ENCODE measurements around the gene OR2J2. TPM values are rescaled to one million over a fixed set of nuclear protein-coding genes. Genes with fewer than 3 reads are reported as not detected.
"Not testable (repeated sequence)": the region's sequence is repeated elsewhere in the genome, so short reads cannot be mapped to it uniquely, and the experiment has no call there.

OR2J2 gene
- polyA plus RNA-seq (2013, experiment 1 of 2) = not detected
- polyA plus RNA-seq (2013, experiment 2 of 2) = not detected

- H4K8ac ChIP-seq (ENCODE audit: low read depth, low read length); H3K4me2 ChIP-seq (ENCODE audit: low read length); H2BK120ac ChIP-seq (ENCODE audit: low read depth, low read length); H3K56ac ChIP-seq (ENCODE audit: low read length); H2BK5ac ChIP-seq (ENCODE audit: low read length); H3K23ac ChIP-seq (ENCODE audit: low read length); H3K4ac ChIP-seq (ENCODE audit: low read depth, low read length); H3K27me3 ChIP-seq (ENCODE audit: insufficient read depth, low read length, poor library complexity); H3K79me1 ChIP-seq (ENCODE audit: low read length); H2AK5ac ChIP-seq (ENCODE audit: low read length); H3K36me3 ChIP-seq (ENCODE audit: control insufficient read depth, insufficient read depth, low read length); H3K18ac ChIP-seq (ENCODE audit: low read length); H3K9ac ChIP-seq (ENCODE audit: low read length); H3K4me1 ChIP-seq (ENCODE audit: control insufficient read depth, low read depth, low read length); H3K79me2 ChIP-seq (ENCODE audit: control insufficient read depth, insufficient read depth, low read length); DNase-seq; H4K5ac ChIP-seq (ENCODE audit: low read length); H2BK15ac ChIP-seq (replicated peaks; ENCODE audit: low read depth); H3K4me3 ChIP-seq (ENCODE audit: low read length); H3K27ac ChIP-seq (ENCODE audit: low read depth, low read length): not testable (repeated sequence)
- no CpG with 5 or more reads among the region's 2 CpGs for WGBS (ENCODE audit: extremely low coverage, insufficient coverage, low lambda C conversion rate)
These were observed at the start of gene OR2J2 for GRCh38 chr6:29170607-29171006. TSS of gene OR2J2 (plus strand) at chr6:29170907. CDS start at chr6:29173636, 2,729 bp downstream.

DNA sequence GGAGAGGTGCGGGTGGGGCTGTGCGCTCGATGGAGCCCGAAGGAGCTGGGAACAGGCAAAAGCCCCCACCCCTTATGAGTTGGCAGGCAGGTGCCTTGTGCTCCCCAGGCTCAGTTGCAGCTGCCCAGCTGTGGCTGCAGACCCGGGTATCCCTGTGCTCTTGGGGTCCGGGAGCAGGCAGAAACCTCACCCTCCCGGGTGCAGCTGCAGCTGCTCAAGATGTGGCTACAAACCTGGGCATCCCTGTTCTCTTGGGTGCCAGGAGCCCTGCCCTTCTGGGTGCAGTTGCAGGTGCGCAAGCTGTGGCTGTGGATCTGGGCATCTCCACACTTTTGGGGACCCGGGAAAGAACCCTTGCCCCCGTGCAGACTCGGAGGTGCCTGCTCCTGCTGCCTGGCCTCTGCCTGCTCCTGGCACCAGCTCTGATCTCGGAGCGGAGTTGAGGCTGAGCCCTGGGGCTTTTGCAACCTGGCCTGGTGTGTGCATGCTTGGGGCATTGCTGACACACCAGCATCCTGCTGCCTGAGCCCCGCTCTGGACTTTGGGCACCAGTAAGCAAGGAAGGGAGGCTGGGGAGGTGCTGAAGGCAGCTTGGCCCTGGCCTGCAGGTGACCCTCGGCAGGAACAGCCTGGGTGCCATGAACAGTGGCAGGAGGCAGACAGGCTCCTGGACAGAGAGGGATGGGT is 41.2 kb upstream of the OR2J2 start:
- no peak overlapping the region for H4K5ac ChIP-seq (ENCODE audit: low read length)
- no CpG with 5 or more reads among the region's 15 CpGs for WGBS (ENCODE audit: extremely low coverage, insufficient coverage, low lambda C conversion rate)
- H3K23ac ChIP-seq (ENCODE audit: low read length) = no peak overlapping the region
- H3K27me3 ChIP-seq (ENCODE audit: insufficient read depth, low read length, poor library complexity) = no peaks in the 10 kb centered on the region
- H3K79me1 ChIP-seq (ENCODE audit: low read length) = no peaks in the 10 kb centered on the region
- no peak overlapping the region for H3K56ac ChIP-seq (ENCODE audit: low read length)
- H3K4me1 ChIP-seq (ENCODE audit: control insufficient read depth, low read depth, low read length) = no peaks in the 10 kb centered on the region
- no peaks in the 10 kb centered on the region for H3K79me2 ChIP-seq (ENCODE audit: control insufficient read depth, insufficient read depth, low read length)
- DNase-seq = no peak
- no peak overlapping the region for H2BK15ac ChIP-seq (replicated peaks; ENCODE audit: low read depth)
- no peak overlapping the region for H3K18ac ChIP-seq (ENCODE audit: low read length)
- no peak overlapping the region for H3K9ac ChIP-seq (ENCODE audit: low read length)
- no peak overlapping the region for H3K27ac ChIP-seq (ENCODE audit: low read depth, low read length)
- H3K4me2 ChIP-seq (ENCODE audit: low read length) = no peak overlapping the region
- H4K8ac ChIP-seq (ENCODE audit: low read depth, low read length) = no peak overlapping the region
- H2BK120ac ChIP-seq (ENCODE audit: low read depth, low read length) = no peak overlapping the region
- no peaks in the 10 kb centered on the region for H3K36me3 ChIP-seq (ENCODE audit: control insufficient read depth, insufficient read depth, low read length)
- H3K4ac ChIP-seq (ENCODE audit: low read depth, low read length) = no peak overlapping the region
- no peak overlapping the region for H2AK5ac ChIP-seq (ENCODE audit: low read length)
- no peak overlapping the region for H2BK5ac ChIP-seq (ENCODE audit: low read length)
- H3K4me3 ChIP-seq (ENCODE audit: low read length) = no peak overlapping the region

DNA sequence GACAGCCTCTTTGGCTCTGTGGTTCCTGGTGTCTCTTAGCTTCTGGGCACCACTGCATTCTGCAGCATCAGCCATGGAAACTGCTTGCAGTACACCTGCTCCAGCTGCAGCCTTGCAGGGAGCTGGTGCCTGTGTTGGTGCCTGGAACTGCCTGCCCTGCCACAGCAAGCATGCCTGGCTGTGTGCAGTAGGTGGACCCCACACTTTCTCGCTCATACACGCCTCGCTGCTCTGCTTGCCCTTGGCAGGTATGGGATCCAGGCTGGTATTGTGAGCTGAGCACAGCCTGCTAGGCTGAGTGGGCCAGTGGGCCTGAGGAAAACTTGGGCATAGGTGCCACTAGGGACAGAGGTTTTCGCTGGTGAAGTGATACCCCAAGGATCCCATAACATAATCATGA is 40.1 kb upstream of the OR2J2 start:
- Histone ChIP-seq H2BK120ac (ENCODE audit: low read depth, low read length) (no peak overlapping the region), H3K9ac (ENCODE audit: low read length) (no peak overlapping the region), H3K36me3 (ENCODE audit: control insufficient read depth, insufficient read depth, low read length) (no peaks in the 10 kb centered on the region), H3K27me3 (ENCODE audit: insufficient read depth, low read length, poor library complexity) (no peaks in the 10 kb centered on the region), H3K27ac (ENCODE audit: low read depth, low read length) (no peak overlapping the region), H2BK5ac (ENCODE audit: low read length) (no peak overlapping the region), H3K4me2 (ENCODE audit: low read length) (no peak overlapping the region), H3K4ac (ENCODE audit: low read depth, low read length) (no peak overlapping the region), H3K18ac (ENCODE audit: low read length) (no peak overlapping the region), H2BK15ac (replicated peaks; ENCODE audit: low read depth) (no peak overlapping the region), H2AK5ac (ENCODE audit: low read length) (no peak overlapping the region), H3K79me1 (ENCODE audit: low read length) (no peaks in the 10 kb centered on the region), H3K56ac (ENCODE audit: low read length) (no peak overlapping the region), H3K4me3 (ENCODE audit: low read length) (no peak overlapping the region), H4K5ac (ENCODE audit: low read length) (no peak overlapping the region), H3K23ac (ENCODE audit: low read length) (no peak overlapping the region), H3K79me2 (ENCODE audit: control insufficient read depth, insufficient read depth, low read length) (no peaks in the 10 kb centered on the region), H3K4me1 (ENCODE audit: control insufficient read depth, low read depth, low read length) (no peaks in the 10 kb centered on the region), H4K8ac (ENCODE audit: low read depth, low read length) (no peak overlapping the region)
- no CpG with 5 or more reads among the region's 4 CpGs for WGBS (ENCODE audit: extremely low coverage, insufficient coverage, low lambda C conversion rate)
- DNase-seq = no peak

DNA sequence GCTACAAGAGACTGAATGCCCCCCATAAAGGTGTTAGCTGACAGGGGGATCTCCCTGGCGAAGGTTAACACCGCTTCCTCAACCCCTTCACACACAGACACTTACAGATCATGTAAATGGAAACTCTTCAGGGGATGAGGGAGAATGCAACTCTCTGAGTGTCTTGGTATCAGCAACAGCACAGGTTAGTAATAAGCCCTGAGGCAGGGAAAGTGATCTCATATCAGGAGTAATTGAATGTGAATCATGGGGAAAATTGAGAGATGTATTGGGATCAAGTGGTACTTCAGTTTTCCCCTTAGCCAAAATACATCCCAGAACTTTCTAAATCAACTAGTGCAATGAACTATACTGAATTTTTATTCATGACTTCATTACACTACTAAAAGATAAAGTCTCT is 39.0 kb upstream of the OR2J2 start:
- Histone ChIP-seq H2AK5ac (ENCODE audit: low read length) (no peak overlapping the region), H3K4me2 (ENCODE audit: low read length) (no peak overlapping the region), H2BK5ac (ENCODE audit: low read length) (no peak overlapping the region), H3K9ac (ENCODE audit: low read length) (no peak overlapping the region), H3K4me3 (ENCODE audit: low read length) (no peak overlapping the region), H3K4ac (ENCODE audit: low read depth, low read length) (no peak overlapping the region), H3K18ac (ENCODE audit: low read length) (no peak overlapping the region), H3K79me1 (ENCODE audit: low read length) (no peaks in the 10 kb centered on the region), H3K23ac (ENCODE audit: low read length) (no peak overlapping the region), H2BK15ac (replicated peaks; ENCODE audit: low read depth) (no peak overlapping the region), H3K79me2 (ENCODE audit: control insufficient read depth, insufficient read depth, low read length) (no peaks in the 10 kb centered on the region), H2BK120ac (ENCODE audit: low read depth, low read length) (no peak overlapping the region), H3K4me1 (ENCODE audit: control insufficient read depth, low read depth, low read length) (no peaks in the 10 kb centered on the region), H4K5ac (ENCODE audit: low read length) (no peak overlapping the region), H4K8ac (ENCODE audit: low read depth, low read length) (no peak overlapping the region), H3K27ac (ENCODE audit: low read depth, low read length) (no peak overlapping the region), H3K56ac (ENCODE audit: low read length) (no peak overlapping the region), H3K27me3 (ENCODE audit: insufficient read depth, low read length, poor library complexity) (no peaks in the 10 kb centered on the region), H3K36me3 (ENCODE audit: control insufficient read depth, insufficient read depth, low read length) (no peaks in the 10 kb centered on the region)
- no peak for DNase-seq
- WGBS (ENCODE audit: extremely low coverage, insufficient coverage, low lambda C conversion rate) = no CpG with 5 or more reads among the region's 2 CpGs

- H3K79me2 ChIP-seq (ENCODE audit: control insufficient read depth, insufficient read depth, low read length) = no peaks in the 10 kb centered on the region
- no CpG with 5 or more reads among the region's 4 CpGs for WGBS (ENCODE audit: extremely low coverage, insufficient coverage, low lambda C conversion rate)
- H3K27ac ChIP-seq (ENCODE audit: low read depth, low read length) = no peak overlapping the region
These were observed 33.0 kb upstream of the OR2J2 start for GRCh38 chr6:29137724-29138123.

GRCh38 chr6:29141606-29142005 is 29.1 kb upstream of the OR2J2 start:
- WGBS (ENCODE audit: extremely low coverage, insufficient coverage, low lambda C conversion rate) = no CpG with 5 or more reads among the region's 1 CpG

More at GRCh38 chr6:29137724-29138123, 33.0 kb upstream of the OR2J2 start:
- Histone ChIP-seq H3K4me2 (ENCODE audit: low read length) (no peak overlapping the region), H4K5ac (ENCODE audit: low read length) (no peak overlapping the region), H3K18ac (ENCODE audit: low read length) (no peak overlapping the region), H3K9ac (ENCODE audit: low read length) (no peak overlapping the region), H3K4me3 (ENCODE audit: low read length) (no peak overlapping the region), H3K23ac (ENCODE audit: low read length) (no peak overlapping the region), H3K27me3 (ENCODE audit: insufficient read depth, low read length, poor library complexity) (no peaks in the 10 kb centered on the region), H3K36me3 (ENCODE audit: control insufficient read depth, insufficient read depth, low read length) (no peaks in the 10 kb centered on the region), H3K4ac (ENCODE audit: low read depth, low read length) (no peak overlapping the region), H3K56ac (ENCODE audit: low read length) (no peak overlapping the region), H2BK5ac (ENCODE audit: low read length) (no peak overlapping the region), H2BK120ac (ENCODE audit: low read depth, low read length) (no peak overlapping the region), H3K4me1 (ENCODE audit: control insufficient read depth, low read depth, low read length) (no peaks in the 10 kb centered on the region), H3K79me1 (ENCODE audit: low read length) (no peaks in the 10 kb centered on the region), H2BK15ac (replicated peaks; ENCODE audit: low read depth) (no peak overlapping the region), H2AK5ac (ENCODE audit: low read length) (no peak overlapping the region), H4K8ac (ENCODE audit: low read depth, low read length) (no peak overlapping the region)
- DNase-seq = no peak

More at GRCh38 chr6:29141606-29142005, 29.1 kb upstream of the OR2J2 start:
- Histone ChIP-seq H4K8ac (ENCODE audit: low read depth, low read length) (no peak overlapping the region), H3K4me1 (ENCODE audit: control insufficient read depth, low read depth, low read length) (no peaks in the 10 kb centered on the region), H3K27me3 (ENCODE audit: insufficient read depth, low read length, poor library complexity) (no peaks in the 10 kb centered on the region), H2BK5ac (ENCODE audit: low read length) (no peak overlapping the region), H4K5ac (ENCODE audit: low read length) (no peak overlapping the region), H3K27ac (ENCODE audit: low read depth, low read length) (no peak overlapping the region), H3K56ac (ENCODE audit: low read length) (no peak overlapping the region), H3K4ac (ENCODE audit: low read depth, low read length) (no peak overlapping the region), H2BK120ac (ENCODE audit: low read depth, low read length) (no peak overlapping the region), H3K4me2 (ENCODE audit: low read length) (no peak overlapping the region), H3K4me3 (ENCODE audit: low read length) (no peak overlapping the region), H3K79me1 (ENCODE audit: low read length) (no peaks in the 10 kb centered on the region), H3K79me2 (ENCODE audit: control insufficient read depth, insufficient read depth, low read length) (no peaks in the 10 kb centered on the region), H3K18ac (ENCODE audit: low read length) (no peak overlapping the region), H3K36me3 (ENCODE audit: control insufficient read depth, insufficient read depth, low read length) (no peaks in the 10 kb centered on the region), H2BK15ac (replicated peaks; ENCODE audit: low read depth) (no peak overlapping the region), H3K23ac (ENCODE audit: low read length) (no peak overlapping the region), H3K9ac (ENCODE audit: low read length) (no peak overlapping the region), H2AK5ac (ENCODE audit: low read length) (no peak overlapping the region)
- DNase-seq = no peak

Measured in mesendoderm (in vitro differentiated cells).